GM12878 (cell line): ENCODE results near the gene APBA1. TPM values are rescaled to one million over a fixed set of nuclear protein-coding genes. Genes with fewer than 3 reads are reported as not detected.

Experiments
- ATAC-seq: fragments of 200-7000 bp; cut with Tn5 transposase; 3 replicates; pipeline ENCODE4 v1.9.1; 2020; ENCODE audit warnings: mild to moderate bottlenecking, moderate library complexity
- BruUV-seq: library from RNA; stranded (reverse); fragments of 400-500 nt; replicated peaks from 2 replicates; lab custom pipeline; 2021; lab: Mats Ljungman, UMichigan
- CTCF ChIA-PET: fragments of 300-600 bp; sonication (Branson Sonifier 250); formaldehyde crosslinking; extraction: SDS; loops from one replicate; lab custom pipeline; 2021; ENCODE audit warnings: inconsistent platforms; lab: Yijun Ruan, JAX
- POLR2A ChIA-PET: fragments of 350-600 bp; formaldehyde crosslinking; extraction: SDS; loops from one replicate; lab custom pipeline; 2021; ENCODE audit warnings: inconsistent platforms; lab: Charles Lee
- RAD21 ChIA-PET: fragments of 300-600 bp; sonication (Branson Sonifier 250); formaldehyde crosslinking; loops from one replicate; lab custom pipeline; 2023; ENCODE audit warnings: antibody characterized with exemption; ENCODE audit not compliant: unreplicated experiment; lab: Charles Lee
- SMC1A ChIA-PET: fragments of 300-600 bp; sonication (Branson Sonifier 250); formaldehyde crosslinking; loops from one replicate; lab custom pipeline; 2023; ENCODE audit not compliant: unreplicated experiment, uncharacterized antibody; lab: Charles Lee
- DNase-seq: peaks from one replicate; pipeline ENCODE4 v3.0.0-alpha.2; 2011; ENCODE audit warnings: low read depth, low spot score
- FAIRE-seq: peaks from 3 replicates; lab custom pipeline; 2011; peaks lifted over from hg19 to GRCh38; lab: Jason Lieb, UNC
- H2AFZ ChIP-seq: 2 replicates; pipeline ENCODE4 v1.6.0; 2011; ENCODE audit warnings: low read depth, low read length, control low read depth; ENCODE audit not compliant: control insufficient read depth
- H3K27ac ChIP-seq: 2 replicates; pipeline ENCODE4 v1.5.1; 2011; ENCODE audit warnings: control low read depth; ENCODE audit not compliant: control insufficient read depth, insufficient read depth
- H3K27me3 ChIP-seq, 2 experiments: replicated peaks in 1 of 2; 2 replicates each; pipeline versions ENCODE4 v1.6.0 to v1.6.1; 2011; ENCODE audit warnings: low read length in 1 of 2; ENCODE audit not compliant: control insufficient read depth in 2 of 2, insufficient read depth in 2 of 2
- H3K36me3 ChIP-seq, 2 experiments: 2 replicates each; pipeline ENCODE4 v1.5.1; 2011; ENCODE audit warnings: low read length in 1 of 2; ENCODE audit not compliant: control insufficient read depth in 2 of 2, insufficient read depth in 2 of 2
- H3K4me1 ChIP-seq: 2 replicates; pipeline ENCODE4 v1.6.1; 2011; ENCODE audit warnings: mild to moderate bottlenecking, low read length, moderate library complexity, mixed read lengths; ENCODE audit not compliant: control insufficient read depth, insufficient read depth
- H3K4me2 ChIP-seq: 2 replicates; pipeline ENCODE4 v1.6.0; 2011; ENCODE audit warnings: control low read depth; ENCODE audit not compliant: control insufficient read depth, insufficient read depth
- H3K4me3 ChIP-seq: fragments of 200-600 bp; sonication (generic); 2 replicates; pipeline ENCODE4 v1.5.1; 2016
- H3K79me2 ChIP-seq: 2 replicates; pipeline ENCODE4 v1.6.0; 2011; ENCODE audit warnings: low read length; ENCODE audit not compliant: control insufficient read depth, insufficient read depth
- H3K9ac ChIP-seq: 2 replicates; pipeline ENCODE4 v1.8.0; 2011; ENCODE audit warnings: low read length, control low read depth, mixed read lengths; ENCODE audit not compliant: control insufficient read depth, insufficient read depth
- H3K9me3 ChIP-seq: replicated peaks from 3 replicates; pipeline ENCODE4 v1.5.1; 2011; ENCODE audit warnings: mild to moderate bottlenecking, low read length; ENCODE audit not compliant: control insufficient read depth, insufficient read depth
- H4K20me1 ChIP-seq: 2 replicates; pipeline ENCODE4 v1.6.0; 2011; ENCODE audit not compliant: control insufficient read depth, insufficient read depth
- ATF2 ChIP-seq: IDR thresholded peaks from 2 replicates; pipeline ENCODE4 v1.6.1; 2012; ENCODE audit warnings: low read length, inconsistent platforms
- CEBPB ChIP-seq, 2 experiments: fragments of 150-350 bp in 1 of 2; IDR thresholded peaks; 2 replicates each; pipeline ENCODE4 v1.6.1; 2012 to 2014; ENCODE audit warnings: low read depth in 2 of 2, low read length in 2 of 2, borderline replicate concordance in 1 of 2, inconsistent platforms in 1 of 2
- CREB1 ChIP-seq: IDR thresholded peaks from 2 replicates; pipeline ENCODE4 v1.6.1; 2012; ENCODE audit warnings: low read depth, mild to moderate bottlenecking, inconsistent platforms
- E4F1 ChIP-seq: fragments of 450-650 bp; IDR thresholded peaks from 2 replicates; pipeline ENCODE4 v1.6.1; 2018; ENCODE audit warnings: borderline replicate concordance, mild to moderate bottlenecking; ENCODE audit not compliant: partially characterized antibody
- NFXL1 ChIP-seq: fragments of 450-650 bp; IDR thresholded peaks from 2 replicates; pipeline ENCODE4 v1.6.1; 2017; ENCODE audit warnings: antibody characterized with exemption, mild to moderate bottlenecking, borderline replicate concordance
- NR2C1 ChIP-seq: fragments of 450-650 bp; IDR thresholded peaks from 2 replicates; pipeline ENCODE4 v1.6.1; 2017; ENCODE audit warnings: antibody characterized with exemption, mild to moderate bottlenecking, moderate library complexity
- PAX5 ChIP-seq: IDR thresholded peaks from 2 replicates; pipeline ENCODE4 v1.6.1; 2011; ENCODE audit warnings: low read depth, low read length, borderline replicate concordance
- RAD51 ChIP-seq: fragments of 450-650 bp; IDR thresholded peaks from 2 replicates; pipeline ENCODE4 v1.6.1; 2016; ENCODE audit warnings: moderate library complexity, mild to moderate bottlenecking, inconsistent platforms
- SUZ12 ChIP-seq: fragments of 200-600 bp; sonication (generic); IDR thresholded peaks from one replicate; pipeline ENCODE4 v1.6.1; 2018; ENCODE audit warnings: antibody characterized with exemption, mild to moderate bottlenecking; ENCODE audit not compliant: unreplicated experiment
- YBX1 ChIP-seq: fragments of 450-650 bp; IDR thresholded peaks from 2 replicates; pipeline ENCODE4 v1.6.1; 2016; ENCODE audit warnings: antibody characterized with exemption
- ZZZ3 ChIP-seq: IDR thresholded peaks from 2 replicates; pipeline ENCODE4 v1.6.1; 2011; ENCODE audit warnings: low read depth; ENCODE audit not compliant: control insufficient read depth, insufficient read length
- WGBS: methylation state at CpG from one replicate; pipeline ENCODE4 v1.1.6; 2016; ENCODE audit warnings: low lambda C conversion rate; ENCODE audit not compliant: insufficient replicate concordance, insufficient coverage; ENCODE audit errors: missing lambda C conversion rate; 5-methylcytosine and 5-hydroxymethylcytosine counted together
- in situ Hi-C: fragments of 300-500 bp; cut with MboI; formaldehyde crosslinking; loops from 9 replicates; pipeline ENCODE4 v1.14.3; 2018; ENCODE audit warnings: mixed read lengths
- intact Hi-C: fragments of 100-400 bp; cut with micrococcal nuclease; formaldehyde crosslinking; loops from one replicate; pipeline ENCODE4 v1.14.2; 2022; ENCODE audit not compliant: unreplicated experiment
- polyA plus RNA-seq, 11 experiments: library from polyadenylated mRNA; depleted of rRNA in 4 of 11; unstranded in 6 of 11; stranded (reverse) in 5 of 11; fragments of >200 nt; fragmentation: Nextera tagmentation in 4 of 11; fragmentation: Illumina TruSeq in 1 of 11; extraction: Ambion mirVana in 4 of 11; extraction: Trizol in 1 of 11; gene quantifications; 1 replicate in 1 of 11; 2 replicates in 10 of 11; pipeline versions ENCODE4 v1.2.1 to v1.2.3, GENCODE V29; 2011 to 2016; ENCODE audit warnings: inconsistent platforms in 2 of 11, missing spikeins in 2 of 11, low read depth in 1 of 11
- total RNA-seq, 4 experiments: library from RNA; depleted of rRNA in 3 of 4; stranded (reverse); fragments of >200 nt in 3 of 4; fragmentation: Illumina TruSeq in 1 of 4; extraction: Trizol in 1 of 4; gene quantifications; 2 replicates each; pipeline versions ENCODE4 v1.2.1 to v1.2.3, GENCODE V29; 2013 to 2021
- TF ChIP-seq, protein P1 (sequence below): fragments of 450-650 bp; IDR thresholded peaks from 2 replicates; pipeline ENCODE4 v1.6.1; 2017; ENCODE audit warnings: mild to moderate bottlenecking
- TF ChIP-seq, protein P2 (sequence below): fragments of 450-650 bp; formaldehyde crosslinking; IDR thresholded peaks from 2 replicates; pipeline ENCODE4 v1.5.0; 2022; ENCODE audit warnings: mild to moderate bottlenecking, missing genetic modification characterization

APBA1 gene
- total and polyA plus RNA-seq, 10 of the 15 experiments (the other 5 are each of a cell fraction or from before 2014, with no cell fraction given): 0.01 to 1.3 (median 0.05) TPM; not detected in 7

DNA sequence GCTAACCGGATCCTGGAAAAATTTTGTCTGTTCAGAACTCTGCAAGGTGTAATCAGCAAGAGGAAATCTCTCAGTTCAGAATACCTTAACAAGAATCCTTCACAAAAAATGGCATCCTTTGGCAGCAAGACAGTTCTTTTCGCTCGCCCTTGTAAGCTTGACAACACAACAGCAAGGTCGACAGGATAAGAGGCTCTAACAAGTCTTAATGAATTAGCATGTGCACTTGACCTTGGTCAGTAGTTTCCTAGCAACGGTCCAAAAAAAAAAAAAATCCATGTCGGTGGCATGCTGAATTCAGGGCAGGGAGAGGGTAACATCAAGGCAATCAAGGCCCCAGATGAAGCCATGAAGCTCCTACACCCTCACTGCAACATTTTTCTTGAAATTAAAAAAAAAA is 172.8 kb downstream of the APBA1 start (continued):
- TF ChIP-seq, protein P1, sequence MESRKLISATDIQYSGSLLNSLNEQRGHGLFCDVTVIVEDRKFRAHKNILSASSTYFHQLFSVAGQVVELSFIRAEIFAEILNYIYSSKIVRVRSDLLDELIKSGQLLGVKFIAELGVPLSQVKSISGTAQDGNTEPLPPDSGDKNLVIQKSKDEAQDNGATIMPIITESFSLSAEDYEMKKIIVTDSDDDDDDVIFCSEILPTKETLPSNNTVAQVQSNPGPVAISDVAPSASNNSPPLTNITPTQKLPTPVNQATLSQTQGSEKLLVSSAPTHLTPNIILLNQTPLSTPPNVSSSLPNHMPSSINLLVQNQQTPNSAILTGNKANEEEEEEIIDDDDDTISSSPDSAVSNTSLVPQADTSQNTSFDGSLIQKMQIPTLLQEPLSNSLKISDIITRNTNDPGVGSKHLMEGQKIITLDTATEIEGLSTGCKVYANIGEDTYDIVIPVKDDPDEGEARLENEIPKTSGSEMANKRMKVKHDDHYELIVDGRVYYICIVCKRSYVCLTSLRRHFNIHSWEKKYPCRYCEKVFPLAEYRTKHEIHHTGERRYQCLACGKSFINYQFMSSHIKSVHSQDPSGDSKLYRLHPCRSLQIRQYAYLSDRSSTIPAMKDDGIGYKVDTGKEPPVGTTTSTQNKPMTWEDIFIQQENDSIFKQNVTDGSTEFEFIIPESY: no peak
- no peak for TF ChIP-seq NFXL1
- TF ChIP-seq, protein P2, sequence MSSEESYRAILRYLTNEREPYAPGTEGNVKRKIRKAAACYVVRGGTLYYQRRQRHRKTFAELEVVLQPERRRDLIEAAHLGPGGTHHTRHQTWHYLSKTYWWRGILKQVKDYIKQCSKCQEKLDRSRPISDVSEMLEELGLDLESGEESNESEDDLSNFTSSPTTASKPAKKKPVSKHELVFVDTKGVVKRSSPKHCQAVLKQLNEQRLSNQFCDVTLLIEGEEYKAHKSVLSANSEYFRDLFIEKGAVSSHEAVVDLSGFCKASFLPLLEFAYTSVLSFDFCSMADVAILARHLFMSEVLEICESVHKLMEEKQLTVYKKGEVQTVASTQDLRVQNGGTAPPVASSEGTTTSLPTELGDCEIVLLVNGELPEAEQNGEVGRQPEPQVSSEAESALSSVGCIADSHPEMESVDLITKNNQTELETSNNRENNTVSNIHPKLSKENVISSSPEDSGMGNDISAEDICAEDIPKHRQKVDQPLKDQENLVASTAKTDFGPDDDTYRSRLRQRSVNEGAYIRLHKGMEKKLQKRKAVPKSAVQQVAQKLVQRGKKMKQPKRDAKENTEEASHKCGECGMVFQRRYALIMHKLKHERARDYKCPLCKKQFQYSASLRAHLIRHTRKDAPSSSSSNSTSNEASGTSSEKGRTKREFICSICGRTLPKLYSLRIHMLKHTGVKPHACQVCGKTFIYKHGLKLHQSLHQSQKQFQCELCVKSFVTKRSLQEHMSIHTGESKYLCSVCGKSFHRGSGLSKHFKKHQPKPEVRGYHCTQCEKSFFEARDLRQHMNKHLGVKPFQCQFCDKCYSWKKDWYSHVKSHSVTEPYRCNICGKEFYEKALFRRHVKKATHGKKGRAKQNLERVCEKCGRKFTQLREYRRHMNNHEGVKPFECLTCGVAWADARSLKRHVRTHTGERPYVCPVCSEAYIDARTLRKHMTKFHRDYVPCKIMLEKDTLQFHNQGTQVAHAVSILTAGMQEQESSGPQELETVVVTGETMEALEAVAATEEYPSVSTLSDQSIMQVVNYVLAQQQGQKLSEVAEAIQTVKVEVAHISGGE: no peak
- TF ChIP-seq CEBPB (IDR thresholded peaks at IDR 0.05; ENCODE audit: borderline replicate concordance in 1 of 2, low read depth in 2 of 2, low read length in 2 of 2): no peak
- no peak for TF ChIP-seq PAX5

- no peak for FAIRE-seq
These were observed 173.7 kb downstream of the APBA1 start for GRCh38 chr9:69498470-69498869.

More at GRCh38 chr9:69498470-69498869, 173.7 kb downstream of the APBA1 start:
- H3K36me3 ChIP-seq: no peaks in the 10 kb centered on the region
- no peak overlapping the region for H3K27ac ChIP-seq
- ChIA-PET RAD21 (no interaction called here), POLR2A (no interaction called here), SMC1A (no interaction called here), CTCF (no interaction called here)
- no peak overlapping the region for H3K9ac ChIP-seq
- H3K27me3 ChIP-seq: no peaks in the 10 kb centered on the region; a peak in 1 of 4 replicates
- intact Hi-C loops (no loop called here), in situ Hi-C loops (no loop called here)
- WGBS: 13% methylated on average over 3 of the region's 3 CpGs
- H2AFZ ChIP-seq: no peak overlapping the region
- no TSS peak for BruUV-seq
- H3K4me2 ChIP-seq: no peak overlapping the region
- H3K79me2 ChIP-seq: no peaks in the 10 kb centered on the region
- H3K9me3 ChIP-seq: no peaks in the 10 kb centered on the region
- TF ChIP-seq YBX1 (no peak), ZZZ3 (no peak), CREB1 (no peak), E4F1 (no peak), RAD51 (no peak), NR2C1 (no peak), ATF2 (no peak), SUZ12 (no peak)
- no peaks in the 10 kb centered on the region for H4K20me1 ChIP-seq
- no peak overlapping the region for H3K4me3 ChIP-seq
- H3K4me1 ChIP-seq: no peaks in the 10 kb centered on the region
- ATAC-seq (no peak), DNase-seq (no peak)
